Measurements from ENCODE around the gene UPF1.

Gene UPF1

DNA sequence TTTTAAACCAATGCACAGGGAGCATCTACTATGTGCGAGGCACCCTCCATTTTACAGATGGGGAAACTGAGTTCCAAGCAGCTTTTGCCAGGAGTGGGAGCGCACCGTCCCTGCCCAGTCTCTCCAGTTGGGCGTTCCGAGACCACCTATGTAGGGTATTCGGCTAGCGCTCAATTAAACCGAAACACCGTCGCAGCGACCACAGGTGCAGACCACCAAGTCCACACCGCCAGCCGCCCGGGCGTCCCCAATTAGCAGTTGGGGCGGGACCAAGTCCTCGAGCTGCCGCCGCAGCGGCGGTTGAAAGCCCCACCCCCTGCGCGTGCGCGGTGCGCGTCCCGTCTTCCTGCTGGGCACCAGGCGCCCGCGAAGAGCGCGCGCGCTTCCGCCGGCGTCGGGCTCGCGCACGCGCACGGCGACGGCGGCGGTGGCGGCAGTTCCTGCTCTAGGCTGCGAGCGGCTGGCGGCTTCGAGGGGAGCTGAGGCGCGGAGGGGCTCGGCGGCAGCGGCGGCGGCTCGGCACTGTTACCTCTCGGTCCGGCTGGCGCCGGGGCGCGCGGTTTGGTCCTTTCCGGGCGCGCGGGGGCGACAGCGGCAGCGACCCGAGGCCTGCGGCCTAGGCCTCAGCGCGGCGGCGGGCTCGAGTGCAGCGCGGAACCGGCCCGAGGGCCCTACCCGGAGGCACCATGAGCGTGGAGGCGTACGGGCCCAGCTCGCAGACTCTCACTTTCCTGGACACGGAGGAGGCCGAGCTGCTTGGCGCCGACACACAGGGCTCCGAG is at the start of gene UPF1:
Gene UPF1, plus strand, starts transcription at position 436 of the 782 bp plus-strand sequence. Its CDS starts 251 bp downstream, at position 687.
- DNase-seq (ENCODE audit: low read depth): peak; percentile 93

DNA sequence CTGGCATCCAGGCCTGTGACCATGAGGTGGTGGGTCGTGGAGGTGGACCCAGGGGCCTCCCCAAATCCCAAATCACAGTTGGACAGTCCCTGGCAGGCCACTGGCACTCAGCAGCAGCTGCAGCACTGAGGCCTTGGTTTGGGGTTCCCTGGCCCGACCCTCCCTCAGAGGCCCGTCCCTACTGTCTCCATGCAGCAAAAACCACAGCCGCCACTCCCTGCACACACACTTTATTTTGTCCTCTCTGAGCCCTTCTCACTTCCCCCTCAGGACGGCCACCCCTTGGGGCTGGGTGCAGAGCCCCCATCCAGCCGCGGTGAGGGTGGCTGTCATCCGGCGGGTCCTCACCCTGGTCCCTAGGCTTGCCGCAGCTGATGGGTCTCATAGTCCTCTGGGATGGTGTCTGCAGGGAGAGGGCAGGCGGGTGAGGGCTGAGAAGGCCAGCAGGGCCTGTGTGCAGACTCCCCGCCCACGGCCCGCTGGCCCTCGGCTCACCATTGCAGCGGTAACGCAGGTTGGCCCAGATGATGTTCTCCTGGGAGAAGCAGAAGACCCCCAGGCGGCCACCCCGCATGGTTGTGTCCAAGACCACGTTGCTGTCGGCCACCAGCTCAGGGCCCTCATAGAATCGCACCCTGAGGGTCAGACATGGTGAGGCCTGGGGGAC is 49.1 kb upstream of the UPF1 start:
- DNase-seq (ENCODE audit: low read depth): no peak

DNA sequence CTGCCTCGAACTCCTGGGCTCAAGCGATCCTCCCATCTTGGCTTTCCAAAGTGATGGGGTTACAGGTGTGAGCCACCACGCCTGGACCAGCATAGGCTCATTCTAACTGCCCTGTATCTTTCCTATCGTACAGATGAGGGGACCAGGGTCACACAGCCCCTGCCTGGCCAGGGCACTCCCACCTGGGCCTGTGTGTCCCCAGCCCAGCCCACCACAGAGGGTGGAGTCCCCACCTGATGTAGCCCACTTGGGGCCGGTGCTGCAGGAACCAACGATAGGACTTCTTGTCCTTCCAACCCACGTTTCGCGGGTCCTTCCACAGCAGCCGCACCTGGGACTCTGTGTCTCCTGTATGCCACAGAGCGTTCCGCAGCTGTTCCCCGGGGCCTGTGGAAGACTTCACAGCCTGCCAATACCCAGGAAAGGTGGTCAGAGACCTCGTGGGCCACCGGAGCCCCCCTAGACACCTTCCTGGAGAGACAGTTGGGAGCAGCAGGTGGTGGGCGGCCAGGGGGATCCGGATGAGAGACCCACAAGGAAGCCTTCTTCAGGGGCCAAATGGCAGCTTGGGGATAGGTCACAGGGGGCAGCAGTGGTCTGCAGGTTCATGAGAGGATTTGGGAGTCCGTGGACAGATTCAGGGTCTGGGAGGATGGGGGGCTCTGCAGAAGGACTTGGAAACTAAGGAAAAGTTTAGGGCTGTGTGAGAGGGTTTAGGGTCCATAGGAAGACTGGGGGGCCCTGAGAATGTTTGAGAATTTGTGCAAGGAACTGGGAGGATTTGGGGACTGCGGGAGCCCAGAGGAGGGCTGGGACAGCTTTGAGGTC is 47.6 kb upstream of the UPF1 start:
- no peak for DNase-seq (ENCODE audit: low read depth)

DNA sequence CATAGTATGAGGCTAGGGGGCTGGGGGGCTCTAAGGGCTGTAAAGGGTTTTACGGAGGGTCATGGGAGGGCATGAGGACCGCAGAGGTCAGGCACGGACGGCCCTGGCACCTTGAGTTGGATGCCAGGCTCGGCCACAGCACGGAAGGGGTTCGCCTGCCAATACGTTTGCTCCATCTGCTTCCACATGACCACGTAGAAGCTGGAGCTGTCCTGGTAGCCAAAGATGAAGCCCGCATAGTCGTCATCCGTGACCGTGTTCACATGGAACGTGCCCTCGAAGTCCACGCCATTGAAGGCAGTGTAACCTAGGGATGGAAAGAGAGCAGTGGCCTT is 47.0 kb upstream of the UPF1 start:
- DNase-seq (ENCODE audit: low read depth): no peak

DNA sequence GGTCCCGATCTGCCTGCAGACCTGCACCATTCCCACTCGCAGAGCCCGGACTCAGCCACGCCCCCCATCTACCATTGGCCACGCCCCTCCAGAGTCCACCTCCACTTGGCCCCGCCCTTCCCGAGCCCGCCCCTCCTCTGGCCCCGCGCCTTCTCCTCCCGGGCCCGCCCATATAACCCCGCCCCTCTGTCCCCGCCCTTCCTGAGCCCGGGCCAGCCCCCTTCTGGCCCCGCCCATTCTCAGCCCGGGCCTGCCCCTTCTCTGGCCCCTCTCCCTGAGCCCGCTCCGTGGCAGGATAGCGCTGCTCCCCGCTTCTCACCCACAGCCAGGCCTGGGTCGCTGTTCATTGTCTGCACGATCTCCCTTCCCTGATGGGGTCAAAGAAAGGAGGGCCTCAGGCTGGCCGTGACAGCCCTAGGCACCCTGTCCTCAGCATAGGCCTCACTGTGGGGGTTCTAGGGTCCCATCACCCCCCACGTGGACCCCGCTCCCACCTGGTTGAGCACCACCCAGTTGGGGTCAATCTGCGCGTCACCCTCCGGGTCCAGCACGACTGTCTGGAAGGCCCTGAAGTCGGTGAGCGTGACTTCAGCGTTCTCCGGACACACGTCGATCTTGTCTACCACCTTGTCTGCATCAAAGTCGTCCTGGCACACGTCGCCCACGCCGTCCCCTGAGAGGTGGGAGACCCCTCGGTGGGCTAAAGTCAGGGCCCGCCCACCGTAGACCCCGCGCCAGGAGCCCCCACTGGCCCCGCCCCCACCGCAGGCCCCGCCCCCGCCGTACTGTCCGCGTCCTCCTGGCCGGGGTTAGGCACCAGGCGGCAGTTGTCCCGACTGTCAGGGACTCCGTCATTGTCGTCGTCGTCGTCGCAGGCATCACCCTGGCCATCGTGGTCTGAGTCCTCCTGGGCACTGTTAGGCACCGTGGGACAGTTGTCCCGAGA is 46.3 kb upstream of the UPF1 start:
- peak; percentile 21 for DNase-seq (ENCODE audit: low read depth)

GRCh38 chr19:18788529-18789421 is 43.0 kb upstream of the UPF1 start:
- no peak for DNase-seq (ENCODE audit: low read depth)

DNA sequence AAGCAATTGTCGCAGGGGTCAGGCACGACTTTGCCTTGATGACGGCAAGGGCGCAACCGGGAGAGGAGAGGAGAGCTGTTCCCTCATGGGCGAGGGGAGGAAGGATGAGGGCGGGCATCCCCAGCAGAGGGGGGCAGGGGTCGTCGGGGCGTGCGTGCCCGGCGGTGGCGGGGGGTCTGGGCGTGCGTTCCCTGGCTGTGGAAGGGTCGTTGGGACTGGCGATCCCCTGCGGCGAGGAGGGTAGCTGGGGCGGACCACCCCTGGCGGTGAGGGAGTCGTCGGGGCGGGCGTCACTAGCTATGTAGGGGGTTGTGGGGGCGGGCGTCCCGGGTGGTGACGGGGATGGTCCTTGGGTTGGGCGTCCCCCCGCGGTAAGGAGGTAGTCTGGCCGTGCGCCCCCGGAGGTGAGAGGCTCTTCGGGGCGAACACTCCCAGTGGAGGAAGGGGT is 42.3 kb upstream of the UPF1 start:
- no peak for DNase-seq (ENCODE audit: low read depth)

GRCh38 chr19:18789883-18790565 is 41.7 kb upstream of the UPF1 start:
- no peak for DNase-seq (ENCODE audit: low read depth)

DNA sequence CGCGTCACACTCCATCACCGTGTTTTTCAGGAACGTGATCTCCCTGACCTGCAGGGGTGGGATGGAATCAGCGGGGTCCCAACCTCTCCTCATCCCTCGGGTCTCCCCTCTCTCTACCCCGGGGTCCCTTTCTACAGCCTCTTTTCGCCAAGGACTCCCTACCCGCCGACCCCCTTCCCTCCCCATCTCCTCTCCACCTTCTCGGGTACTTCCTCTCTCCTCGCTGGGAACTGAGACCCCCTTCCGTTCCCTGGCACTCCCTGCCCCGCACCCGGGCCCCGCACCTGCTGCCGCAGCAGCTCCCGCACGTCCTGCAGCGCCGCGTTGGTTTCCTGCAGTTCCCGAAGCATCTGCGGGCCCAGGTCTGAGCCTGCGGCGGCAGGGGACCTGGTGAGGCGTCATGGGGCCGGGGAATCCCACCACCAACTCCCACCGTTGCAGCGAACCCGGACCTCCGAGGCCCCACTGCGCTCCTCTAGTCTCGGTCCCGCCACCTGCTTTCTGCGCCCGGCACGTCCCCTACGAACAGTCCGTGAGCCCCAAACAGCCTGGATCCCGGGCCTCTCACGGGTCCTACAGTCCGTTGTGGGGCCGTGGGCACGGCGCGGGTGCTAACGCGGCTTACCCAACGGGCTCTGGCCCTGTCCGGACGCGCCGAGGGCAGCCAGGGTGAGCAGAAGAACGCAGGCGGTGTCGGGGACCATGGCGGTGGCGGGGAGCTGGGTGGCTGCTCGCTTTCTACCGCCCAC is 41.0 kb upstream of the UPF1 start, which contains the start of gene COMP:
Gene COMP, minus strand, starts transcription at position 740 of the 749 bp plus-strand sequence. Its CDS starts 36 bp downstream, at position 704.
- DNase-seq (ENCODE audit: low read depth): no peak

DNA sequence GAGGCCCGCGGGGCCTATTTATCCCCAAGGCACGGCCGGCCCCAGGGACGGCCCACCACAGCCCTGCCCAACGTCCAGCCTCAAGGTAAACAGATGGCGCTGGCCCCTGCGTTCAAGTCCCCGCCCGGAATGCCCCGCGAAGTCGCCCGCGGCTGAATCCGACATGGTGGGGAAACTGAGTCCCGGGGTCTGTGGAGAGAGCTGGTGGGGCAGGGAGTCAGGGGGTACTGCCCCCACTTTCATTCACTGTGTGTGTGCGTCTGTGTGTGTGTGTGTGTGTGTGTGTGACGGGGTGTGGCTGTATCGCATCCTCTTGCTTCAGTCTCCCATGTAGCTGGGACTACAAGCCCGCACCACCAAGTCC is 40.5 kb upstream of the UPF1 start:
- DNase-seq (ENCODE audit: low read depth): no peak

GRCh38 chr19:18792661-18793060 is 39.1 kb upstream of the UPF1 start:
- no peak for DNase-seq (ENCODE audit: low read depth)

- no peak for DNase-seq (ENCODE audit: low read depth)
These were observed 38.4 kb upstream of the UPF1 start for GRCh38 chr19:18793144-18794028.

DNA sequence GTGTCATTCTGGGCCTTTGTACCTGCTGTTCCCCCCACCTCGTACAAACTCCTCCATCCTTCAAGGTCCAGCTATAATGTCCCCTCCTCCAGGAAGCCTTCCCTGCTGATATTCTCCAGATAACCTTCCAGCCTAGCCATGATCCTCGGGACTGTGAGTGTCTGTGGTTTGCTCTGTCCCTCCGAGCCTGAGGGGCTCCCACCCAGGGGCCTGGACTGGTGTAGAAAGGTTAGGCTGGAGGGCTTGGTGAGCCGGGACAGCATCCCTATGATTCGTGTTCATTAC is 37.8 kb upstream of the UPF1 start:
- no peak for DNase-seq (ENCODE audit: low read depth)

DNA sequence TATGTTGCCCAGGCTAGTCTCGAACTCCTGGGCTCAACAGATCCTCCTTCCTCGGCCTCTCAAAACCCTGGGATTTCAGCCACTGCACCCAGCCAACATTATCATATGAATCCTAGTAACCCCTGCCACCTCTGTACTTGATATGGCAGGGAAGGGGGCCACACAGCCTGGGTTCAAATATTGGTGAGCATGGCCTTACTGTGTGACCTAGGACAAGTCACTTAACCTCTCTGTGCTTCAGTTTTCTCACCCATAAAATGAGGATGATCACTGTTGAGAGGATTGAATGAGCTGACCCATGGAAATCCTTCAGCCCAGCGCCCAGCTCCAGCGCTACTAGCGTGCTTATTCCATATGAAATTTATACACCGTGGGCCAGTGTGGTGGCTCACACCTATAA is 37.1 kb upstream of the UPF1 start:
- DNase-seq (ENCODE audit: low read depth): no peak

- no peak for DNase-seq (ENCODE audit: low read depth)
These were observed 36.2 kb upstream of the UPF1 start for GRCh38 chr19:18795540-18795939.

- DNase-seq (ENCODE audit: low read depth): no peak
These were observed 35.5 kb upstream of the UPF1 start for GRCh38 chr19:18796239-18796638.

GRCh38 chr19:18798384-18799352 is 33.1 kb upstream of the UPF1 start:
- no peak for DNase-seq (ENCODE audit: low read depth)
